ENCODE measurements around the gene IGFBP2. TPM values are rescaled to one million over a fixed set of nuclear protein-coding genes. Genes with fewer than 3 reads are reported as not detected.

Gene IGFBP2, protein sequence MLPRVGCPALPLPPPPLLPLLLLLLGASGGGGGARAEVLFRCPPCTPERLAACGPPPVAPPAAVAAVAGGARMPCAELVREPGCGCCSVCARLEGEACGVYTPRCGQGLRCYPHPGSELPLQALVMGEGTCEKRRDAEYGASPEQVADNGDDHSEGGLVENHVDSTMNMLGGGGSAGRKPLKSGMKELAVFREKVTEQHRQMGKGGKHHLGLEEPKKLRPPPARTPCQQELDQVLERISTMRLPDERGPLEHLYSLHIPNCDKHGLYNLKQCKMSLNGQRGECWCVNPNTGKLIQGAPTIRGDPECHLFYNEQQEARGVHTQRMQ
- 100 to 1,000 TPM; 180 to 636 (median 529) TPM for total RNA-seq
- polyA plus RNA-seq: 100 to 1,000 TPM; 106 to 285 (median 238) TPM
- long read RNA-seq, donor 1, full-length matches to known transcripts: 186 of 192 reads
- long read RNA-seq, donor 1, partial matches to known transcripts: 6 of 192 reads
- long read RNA-seq, donor 1, other reads (novel, unspliced or antisense): 0 of 192 reads
- long read RNA-seq, donor 2, full-length matches to known transcripts: 201 of 224 reads
- long read RNA-seq, donor 2, partial matches to known transcripts: 14 of 224 reads
- long read RNA-seq, donor 2, other reads (novel, unspliced or antisense): 9 of 224 reads
- long read RNA-seq, donor 3, full-length matches to known transcripts: 271 of 314 reads
- long read RNA-seq, donor 3, partial matches to known transcripts: 33 of 314 reads
- long read RNA-seq, donor 3, other reads (novel, unspliced or antisense): 10 of 314 reads
- long read RNA-seq, donor 4, full-length matches to known transcripts: 16 of 16 reads
- long read RNA-seq, donor 4, partial matches to known transcripts: 0 of 16 reads
- long read RNA-seq, donor 4, other reads (novel, unspliced or antisense): 0 of 16 reads
- long read RNA-seq, donor 5, full-length matches to known transcripts: 421 of 656 reads
- long read RNA-seq, donor 5, partial matches to known transcripts: 195 of 656 reads
- long read RNA-seq, donor 5, other reads (novel, unspliced or antisense): 40 of 656 reads
- long read RNA-seq, donor 6: 0 reads
- long read RNA-seq, donor 7, full-length matches to known transcripts: 290 of 518 reads
- long read RNA-seq, donor 7, partial matches to known transcripts: 209 of 518 reads
- long read RNA-seq, donor 7, other reads (novel, unspliced or antisense): 19 of 518 reads
- long read RNA-seq, donor 8, full-length matches to known transcripts: 484 of 886 reads
- long read RNA-seq, donor 8, partial matches to known transcripts: 371 of 886 reads
- long read RNA-seq, donor 8, other reads (novel, unspliced or antisense): 31 of 886 reads
- long read RNA-seq, donor 9, full-length matches to known transcripts: 208 of 293 reads
- long read RNA-seq, donor 9, partial matches to known transcripts: 79 of 293 reads
- long read RNA-seq, donor 9, other reads (novel, unspliced or antisense): 6 of 293 reads
- long read RNA-seq, donor 10, full-length matches to known transcripts: 92 of 103 reads
- long read RNA-seq, donor 10, partial matches to known transcripts: 5 of 103 reads
- long read RNA-seq, donor 10, other reads (novel, unspliced or antisense): 6 of 103 reads

DNA sequence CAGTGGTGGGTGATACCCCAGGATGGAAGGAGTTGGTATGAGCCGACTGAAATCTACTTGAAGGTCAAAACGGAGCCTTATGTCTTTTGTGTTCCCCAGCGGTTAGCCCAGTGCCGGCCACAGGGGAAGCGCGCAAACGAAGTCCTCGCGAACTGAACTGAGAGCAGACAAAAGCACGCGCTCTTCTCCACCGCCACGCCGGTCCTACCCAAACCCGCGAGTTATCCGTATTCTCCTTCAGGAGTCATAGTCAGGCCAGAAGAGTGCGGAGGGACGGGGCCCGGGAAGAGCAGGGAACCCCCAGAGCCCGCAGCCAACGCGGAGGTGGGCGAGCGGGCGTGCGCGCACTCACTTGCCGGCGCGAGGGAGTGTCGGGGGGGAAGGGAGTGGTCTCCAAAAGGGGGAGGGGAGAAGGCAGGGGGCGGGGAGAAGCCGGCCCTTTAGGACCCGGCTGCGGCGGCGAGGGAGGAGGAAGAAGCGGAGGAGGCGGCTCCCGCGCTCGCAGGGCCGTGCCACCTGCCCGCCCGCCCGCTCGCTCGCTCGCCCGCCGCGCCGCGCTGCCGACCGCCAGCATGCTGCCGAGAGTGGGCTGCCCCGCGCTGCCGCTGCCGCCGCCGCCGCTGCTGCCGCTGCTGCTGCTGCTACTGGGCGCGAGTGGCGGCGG is at the start of gene IGFBP2:
Gene IGFBP2, plus strand, starts transcription at position 469 of the 664 bp plus-strand sequence. Its CDS starts 104 bp downstream, at position 573.
- TF ChIP-seq POLR2AphosphoS5 (IDR thresholded peaks at IDR 0.05) (peak in 1 of 3 donors; percentile 32), EP300 (IDR thresholded peaks at IDR 0.05) (no peak), POLR2A (IDR thresholded peaks at IDR 0.05) (no peak)
- TF ChIP-seq, protein P1, sequence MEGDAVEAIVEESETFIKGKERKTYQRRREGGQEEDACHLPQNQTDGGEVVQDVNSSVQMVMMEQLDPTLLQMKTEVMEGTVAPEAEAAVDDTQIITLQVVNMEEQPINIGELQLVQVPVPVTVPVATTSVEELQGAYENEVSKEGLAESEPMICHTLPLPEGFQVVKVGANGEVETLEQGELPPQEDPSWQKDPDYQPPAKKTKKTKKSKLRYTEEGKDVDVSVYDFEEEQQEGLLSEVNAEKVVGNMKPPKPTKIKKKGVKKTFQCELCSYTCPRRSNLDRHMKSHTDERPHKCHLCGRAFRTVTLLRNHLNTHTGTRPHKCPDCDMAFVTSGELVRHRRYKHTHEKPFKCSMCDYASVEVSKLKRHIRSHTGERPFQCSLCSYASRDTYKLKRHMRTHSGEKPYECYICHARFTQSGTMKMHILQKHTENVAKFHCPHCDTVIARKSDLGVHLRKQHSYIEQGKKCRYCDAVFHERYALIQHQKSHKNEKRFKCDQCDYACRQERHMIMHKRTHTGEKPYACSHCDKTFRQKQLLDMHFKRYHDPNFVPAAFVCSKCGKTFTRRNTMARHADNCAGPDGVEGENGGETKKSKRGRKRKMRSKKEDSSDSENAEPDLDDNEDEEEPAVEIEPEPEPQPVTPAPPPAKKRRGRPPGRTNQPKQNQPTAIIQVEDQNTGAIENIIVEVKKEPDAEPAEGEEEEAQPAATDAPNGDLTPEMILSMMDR (IDR thresholded peaks at IDR 0.05): no peak
- H3K9me3 ChIP-seq: no peaks in the 10 kb centered on the region
- H3K4me3 ChIP-seq: peak within 1 kb of the TSS; percentile 62 to 77 (median 71)
- peak; percentile 73 to 94 for DNase-seq
- peak within 1 kb of the TSS; percentile 77 to 91 (median 86) for H3K27ac ChIP-seq
- peaks cover 0 to 55% (median 5%) of the 10 kb centered on the region in 3 donors for H3K27me3 ChIP-seq
- H3K4me1 ChIP-seq: peaks cover 24 to 57% (median 46%) of the 10 kb centered on the region in 4 donors
- H3K36me3 ChIP-seq: no peaks in the 10 kb centered on the region
- WGBS, 5 donors: 0 to 1% (median 1%) methylated on average over 22 to 70 of the region's 70 CpGs
- intact Hi-C loops (cut with DNase I; ENCODE audit: low total_unique reads): no loop called here

DNA sequence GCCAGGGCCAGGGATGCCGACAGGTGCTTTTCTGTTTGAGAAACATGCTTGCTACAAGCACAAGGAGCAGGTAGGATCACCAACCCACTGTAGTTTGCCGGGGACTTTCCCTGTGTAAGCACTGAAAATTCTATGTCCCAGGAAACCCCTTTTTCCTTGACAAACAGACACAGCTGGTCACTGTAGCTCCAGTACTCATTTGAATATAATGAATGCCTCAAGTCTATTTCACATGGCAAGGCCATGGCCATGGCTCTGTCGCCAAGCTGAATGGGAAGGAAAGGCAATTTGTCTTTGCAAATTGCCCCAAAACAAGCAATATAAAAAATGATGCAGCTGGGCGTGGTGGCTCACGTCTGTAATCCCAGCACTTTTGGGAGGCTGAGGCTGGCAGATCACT is 49.6 kb upstream of the IGFBP2 start:
- DNase-seq: no peak
- no peak for TF ChIP-seq POLR2AphosphoS5 (IDR thresholded peaks at IDR 0.05)
- TF ChIP-seq, protein P1 (IDR thresholded peaks at IDR 0.05): no peak
- TF ChIP-seq POLR2A (IDR thresholded peaks at IDR 0.05): no peak
- no peak for TF ChIP-seq EP300 (IDR thresholded peaks at IDR 0.05)
- 74 to 90% (median 81%) methylated on average over 5 of the region's 5 CpGs for WGBS, 5 donors

DNA sequence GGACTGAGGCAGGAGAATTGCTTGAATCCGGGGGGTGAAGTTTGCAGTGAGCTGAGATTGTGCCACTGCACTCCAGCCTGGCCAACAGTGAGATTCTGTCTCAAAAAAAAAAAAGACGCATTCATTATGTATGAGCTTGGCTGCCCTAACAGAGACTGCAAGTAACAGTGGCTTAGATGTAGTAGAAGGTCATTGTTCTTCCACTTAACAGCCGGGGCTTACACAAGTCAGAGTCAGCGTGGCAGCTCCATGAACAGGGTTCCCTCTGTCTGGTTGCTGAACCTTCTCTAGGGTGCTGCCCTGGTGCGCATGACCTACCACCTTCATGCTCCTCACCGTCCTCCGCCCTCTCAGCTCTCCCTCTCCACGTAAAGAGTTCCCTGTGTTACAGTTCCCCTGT is 49.1 kb upstream of the IGFBP2 start:
- Histone ChIP-seq H3K4me1 (peaks cover 0 to 11% (median 2%) of the 10 kb centered on the region in 4 donors), H3K36me3 (no peaks in the 10 kb centered on the region), H3K9me3 (no peaks in the 10 kb centered on the region), H3K4me3 (no peak overlapping the region), H3K27ac (no peak overlapping the region), H3K27me3 (no peaks in the 10 kb centered on the region)
- 83 to 93% (median 87%) methylated on average over 8 of the region's 8 CpGs for WGBS, 5 donors
- no peak for TF ChIP-seq POLR2AphosphoS5 (IDR thresholded peaks at IDR 0.05)
- no peak for TF ChIP-seq EP300 (IDR thresholded peaks at IDR 0.05)
- TF ChIP-seq, protein P1 (IDR thresholded peaks at IDR 0.05): no peak
- no peak for TF ChIP-seq POLR2A (IDR thresholded peaks at IDR 0.05)
- no peak for DNase-seq
- intact Hi-C loops (cut with DNase I; ENCODE audit: low total_unique reads): no loop called here

More for the DNA sequence above, 49.6 kb upstream of the IGFBP2 start:
- no peaks in the 10 kb centered on the region for H3K36me3 ChIP-seq
- no peak overlapping the region for H3K4me3 ChIP-seq
- no peak overlapping the region for H3K27ac ChIP-seq
- H3K4me1 ChIP-seq: peaks cover 0 to 11% (median 2%) of the 10 kb centered on the region in 4 donors
- intact Hi-C loops (cut with DNase I; ENCODE audit: low total_unique reads): no loop called here
- no peaks in the 10 kb centered on the region for H3K27me3 ChIP-seq
- no peaks in the 10 kb centered on the region for H3K9me3 ChIP-seq

Data from stomach (tissue), 19 donors.